ENCODE measurements around the gene ARHGEF35.

DNA sequence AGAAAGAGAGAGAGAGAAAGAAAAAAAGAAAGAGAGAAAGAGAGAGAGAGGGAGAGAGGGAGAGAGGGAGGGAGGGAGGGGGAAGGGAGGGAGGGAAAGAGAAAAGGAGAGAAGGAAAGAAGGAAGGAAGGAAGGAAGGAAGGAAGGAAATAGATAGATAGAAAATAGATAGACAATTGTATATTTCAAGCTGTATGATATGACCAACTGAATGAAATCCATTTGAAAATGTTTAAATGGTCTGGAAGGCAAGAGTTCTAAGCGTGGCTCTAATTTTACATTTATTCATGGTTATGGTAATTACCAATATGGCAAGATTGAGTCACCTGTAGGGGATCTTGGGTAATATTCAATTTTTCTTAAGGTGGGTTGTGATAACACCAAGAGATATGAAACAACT, 36.8 kb downstream of the ARHGEF35 start:
- TF ChIP-seq CTCF (conservative IDR thresholded peaks at IDR 0.05; ENCODE audit: low read depth, low read length) (no peak), MXI1 (IDR thresholded peaks at IDR 0.05; ENCODE audit: borderline replicate concordance, low read depth, low read length) (no peak), POLR2A (IDR thresholded peaks at IDR 0.05; ENCODE audit: low read depth, low read length) (no peak), CEBPB (IDR thresholded peaks at IDR 0.05; ENCODE audit: low read depth, low read length) (no peak)

Data from IMR-90 (cell line).